ENCODE measurements around the gene CLMP. TPM values are rescaled to one million over a fixed set of nuclear protein-coding genes. Genes with fewer than 3 reads are reported as not detected.

The CLMP gene
- total RNA-seq, 2 experiments from 2014 or later: 0.06 to 0.19 TPM

DNA sequence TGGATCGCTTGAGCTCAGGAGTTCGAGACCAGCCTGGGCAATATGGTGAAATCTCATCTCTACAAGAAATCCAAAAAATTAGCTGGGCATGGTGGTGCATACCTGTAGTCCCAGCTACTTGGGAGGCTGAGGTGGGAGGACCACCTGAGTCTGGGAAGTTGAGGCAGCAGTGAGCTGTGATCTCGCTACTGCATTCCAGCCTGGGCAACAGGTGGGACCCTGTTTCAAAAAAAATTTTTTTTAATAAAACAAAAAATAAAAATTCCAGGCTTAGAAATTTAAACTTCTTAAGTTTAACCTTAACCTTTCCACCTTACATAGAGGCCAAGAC is 21.2 kb downstream of the CLMP start:
- Mint-ChIP-seq H3K9me3 (no peaks in the 10 kb centered on the region), H3K27ac (no peak overlapping the region), H3K36me3 (ENCODE audit: low read depth) (no peaks in the 10 kb centered on the region), H3K4me1 (ENCODE audit: low read depth) (no peaks in the 10 kb centered on the region), H3K4me3 (no peak overlapping the region), H3K27me3 (peaks cover 4% of the 10 kb centered on the region)
- DNase-seq (no peak), ATAC-seq (ENCODE audit: poor library complexity) (no peak)
- POLR2A ChIA-PET: no interaction called here
- TF ChIP-seq, protein P1, sequence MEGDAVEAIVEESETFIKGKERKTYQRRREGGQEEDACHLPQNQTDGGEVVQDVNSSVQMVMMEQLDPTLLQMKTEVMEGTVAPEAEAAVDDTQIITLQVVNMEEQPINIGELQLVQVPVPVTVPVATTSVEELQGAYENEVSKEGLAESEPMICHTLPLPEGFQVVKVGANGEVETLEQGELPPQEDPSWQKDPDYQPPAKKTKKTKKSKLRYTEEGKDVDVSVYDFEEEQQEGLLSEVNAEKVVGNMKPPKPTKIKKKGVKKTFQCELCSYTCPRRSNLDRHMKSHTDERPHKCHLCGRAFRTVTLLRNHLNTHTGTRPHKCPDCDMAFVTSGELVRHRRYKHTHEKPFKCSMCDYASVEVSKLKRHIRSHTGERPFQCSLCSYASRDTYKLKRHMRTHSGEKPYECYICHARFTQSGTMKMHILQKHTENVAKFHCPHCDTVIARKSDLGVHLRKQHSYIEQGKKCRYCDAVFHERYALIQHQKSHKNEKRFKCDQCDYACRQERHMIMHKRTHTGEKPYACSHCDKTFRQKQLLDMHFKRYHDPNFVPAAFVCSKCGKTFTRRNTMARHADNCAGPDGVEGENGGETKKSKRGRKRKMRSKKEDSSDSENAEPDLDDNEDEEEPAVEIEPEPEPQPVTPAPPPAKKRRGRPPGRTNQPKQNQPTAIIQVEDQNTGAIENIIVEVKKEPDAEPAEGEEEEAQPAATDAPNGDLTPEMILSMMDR (IDR thresholded peaks at IDR 0.05): no peak
- Histone ChIP-seq H3K4me3 (ENCODE audit: low read length) (no peak overlapping the region), H3K27me3 (ENCODE audit: control insufficient read depth in 1 of 2, insufficient read depth in 2 of 2, low read length in 2 of 2) (no peaks in the 10 kb centered on the region), H3K9me3 (ENCODE audit: control insufficient read depth in 1 of 2, insufficient read depth in 1 of 2, low read length in 2 of 2) (no peaks in the 10 kb centered on the region), H3K27ac (ENCODE audit: low read depth in 1 of 2, low read length in 2 of 2) (no peak overlapping the region), H3K4me1 (ENCODE audit: insufficient read depth, low read length) (no peaks in the 10 kb centered on the region), H3K36me3 (ENCODE audit: insufficient read depth, low read length) (no peaks in the 10 kb centered on the region)
- CTCF ChIA-PET: no interaction called here
- intact Hi-C loops (cut with DNase I, micrococcal nuclease): no loop called here

DNA sequence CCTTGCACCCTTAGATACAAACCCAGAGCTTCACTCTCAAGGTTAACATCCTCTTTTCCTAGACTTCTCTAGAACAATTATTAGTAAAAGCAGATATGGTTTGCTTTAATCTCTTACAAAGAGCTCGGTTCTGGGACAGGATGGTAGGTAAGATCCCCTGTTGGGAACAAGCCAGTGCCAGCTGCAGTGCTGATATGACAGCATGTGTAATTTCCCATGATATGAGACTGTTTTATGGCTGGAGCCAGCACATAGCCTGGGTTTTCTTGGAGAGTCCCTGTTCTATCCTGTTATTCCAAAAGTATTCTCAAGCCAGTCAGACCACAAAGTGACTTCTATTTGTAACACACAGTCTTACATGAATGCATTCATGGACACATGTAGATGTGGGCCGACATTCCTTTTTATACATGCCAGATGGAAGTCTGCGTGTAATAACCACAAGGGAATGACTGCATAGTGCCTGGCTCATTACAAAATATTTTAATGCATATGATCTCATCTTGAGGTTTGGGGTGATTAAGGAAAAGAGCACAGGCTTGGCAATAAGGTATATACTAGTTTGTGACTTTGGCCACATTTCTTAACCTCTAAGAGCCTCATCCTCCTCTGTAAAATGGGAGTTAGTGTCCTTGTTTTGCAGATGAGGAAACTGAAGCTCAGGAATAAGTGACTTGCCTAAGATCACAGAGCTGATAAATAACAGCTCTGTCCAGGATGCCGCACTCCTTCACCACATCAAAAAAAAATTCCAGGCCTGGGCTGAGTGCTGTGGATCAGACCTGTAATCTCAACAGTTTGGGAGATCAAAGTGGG is 21.8 kb downstream of the CLMP start:
- Histone ChIP-seq H3K4me3 (ENCODE audit: low read length) (no peak overlapping the region), H3K27me3 (ENCODE audit: control insufficient read depth in 1 of 2, insufficient read depth in 2 of 2, low read length in 2 of 2) (no peaks in the 10 kb centered on the region), H3K27ac (ENCODE audit: low read depth in 1 of 2, low read length in 2 of 2) (no peak overlapping the region), H3K9me3 (ENCODE audit: control insufficient read depth in 1 of 2, insufficient read depth in 1 of 2, low read length in 2 of 2) (no peaks in the 10 kb centered on the region), H3K36me3 (ENCODE audit: insufficient read depth, low read length) (no peaks in the 10 kb centered on the region), H3K4me1 (ENCODE audit: insufficient read depth, low read length) (no peaks in the 10 kb centered on the region)
- Mint-ChIP-seq H3K27ac (no peak overlapping the region), H3K36me3 (ENCODE audit: low read depth) (no peaks in the 10 kb centered on the region), H3K27me3 (no peaks in the 10 kb centered on the region), H3K4me1 (ENCODE audit: low read depth) (no peaks in the 10 kb centered on the region), H3K9me3 (no peaks in the 10 kb centered on the region), H3K4me3 (no peak overlapping the region)
- TF ChIP-seq, protein P1 (IDR thresholded peaks at IDR 0.05): no peak
- ChIA-PET POLR2A (no interaction called here), CTCF (no interaction called here)
- intact Hi-C loops (cut with DNase I, micrococcal nuclease): no loop called here
- DNase-seq (no peak), ATAC-seq (ENCODE audit: poor library complexity) (no peak)

DNA sequence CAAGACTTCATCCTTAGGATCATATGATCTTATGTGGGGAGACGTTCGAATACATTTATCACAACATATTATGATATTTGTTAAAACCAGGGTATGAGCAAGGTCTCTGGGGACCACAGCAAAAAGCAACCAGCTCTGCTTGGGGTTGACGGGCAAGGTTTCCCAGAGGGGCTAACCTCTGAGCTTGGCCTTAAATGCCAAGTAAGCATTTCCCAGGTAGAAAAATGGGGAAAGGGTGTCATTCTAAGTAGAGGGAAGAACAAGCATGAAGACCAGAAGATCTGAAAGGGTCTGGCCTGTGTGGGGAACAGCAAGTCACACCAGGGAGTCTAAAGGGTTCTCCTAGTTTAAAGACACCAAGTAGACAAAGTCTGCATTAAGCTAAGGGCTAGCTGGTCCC is 24.1 kb downstream of the CLMP start:
- CTCF ChIA-PET: interaction anchor here (0.6 to 0.8 kb wide), 2 partner anchors 76 to 410 kb away, joined by 3 read pairs; no protein-coding TSS in a partner anchor
- POLR2A ChIA-PET: no interaction called here
- Mint-ChIP-seq H3K9me3 (no peaks in the 10 kb centered on the region), H3K36me3 (ENCODE audit: low read depth) (no peaks in the 10 kb centered on the region), H3K4me1 (ENCODE audit: low read depth) (no peaks in the 10 kb centered on the region), H3K27ac (no peak overlapping the region), H3K4me3 (no peak overlapping the region), H3K27me3 (no peaks in the 10 kb centered on the region)
- TF ChIP-seq, protein P1 (IDR thresholded peaks at IDR 0.05): no peak
- no peaks in the 10 kb centered on the region for H3K27me3 ChIP-seq (ENCODE audit: control insufficient read depth in 1 of 2, insufficient read depth in 2 of 2, low read length in 2 of 2)
- ATAC-seq (ENCODE audit: poor library complexity) (no peak), DNase-seq (no peak)
- H3K4me3 ChIP-seq (ENCODE audit: low read length): no peak overlapping the region
- H3K9me3 ChIP-seq (ENCODE audit: control insufficient read depth in 1 of 2, insufficient read depth in 1 of 2, low read length in 2 of 2): no peaks in the 10 kb centered on the region
- H3K27ac ChIP-seq (ENCODE audit: low read depth in 1 of 2, low read length in 2 of 2): no peak overlapping the region
- no peaks in the 10 kb centered on the region for H3K36me3 ChIP-seq (ENCODE audit: insufficient read depth, low read length)
- intact Hi-C loops (cut with DNase I, micrococcal nuclease): no loop called here
- H3K4me1 ChIP-seq (ENCODE audit: insufficient read depth, low read length): no peaks in the 10 kb centered on the region
